Activated T-helper 9 cell treated with anti-CD3 and anti-CD28 coated beads, Interleukin-2, amount 50 U/mL, for 16 hours (primary cell): ENCODE measurements around the gene SND1.

ENCODE experiments used
- DNase-seq: peaks from one replicate; pipeline ENCODE4 v3.0.0-alpha.2; 2020; ENCODE audit warnings: low read depth

The SND1 gene

DNA sequence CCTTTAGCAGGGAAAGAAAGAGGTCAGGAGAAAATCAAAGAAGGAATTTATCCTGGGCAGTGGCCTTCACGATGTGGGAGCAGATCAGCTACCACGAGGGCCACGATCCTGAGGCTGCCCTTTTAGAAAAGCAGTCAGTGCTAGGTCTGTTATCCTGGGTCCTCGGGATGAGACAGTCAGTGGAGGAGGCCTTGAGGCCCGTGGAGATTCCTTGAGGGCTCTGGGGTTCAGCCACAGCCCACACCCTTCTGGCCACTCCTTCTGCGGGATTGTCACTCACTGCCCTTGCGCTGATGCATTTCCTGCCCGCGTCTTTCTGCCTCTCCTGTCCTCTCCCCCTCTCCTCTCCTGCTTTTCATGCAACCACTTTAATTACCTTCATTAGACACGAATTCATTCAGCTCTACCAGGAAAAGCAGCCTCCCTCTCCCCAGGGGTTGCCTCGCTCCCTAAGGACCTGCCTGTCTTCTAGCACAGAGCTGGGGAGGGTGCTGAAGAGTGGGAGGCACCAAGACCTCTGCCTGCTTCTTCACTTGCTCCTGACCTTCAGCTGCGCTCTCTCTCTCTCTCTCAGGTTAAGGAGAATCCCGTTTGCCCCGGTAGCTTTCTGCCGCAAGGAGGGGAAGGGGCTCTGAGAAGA lies 421.8 kb downstream of the SND1 start:
- DNase-seq = no peak

DNA sequence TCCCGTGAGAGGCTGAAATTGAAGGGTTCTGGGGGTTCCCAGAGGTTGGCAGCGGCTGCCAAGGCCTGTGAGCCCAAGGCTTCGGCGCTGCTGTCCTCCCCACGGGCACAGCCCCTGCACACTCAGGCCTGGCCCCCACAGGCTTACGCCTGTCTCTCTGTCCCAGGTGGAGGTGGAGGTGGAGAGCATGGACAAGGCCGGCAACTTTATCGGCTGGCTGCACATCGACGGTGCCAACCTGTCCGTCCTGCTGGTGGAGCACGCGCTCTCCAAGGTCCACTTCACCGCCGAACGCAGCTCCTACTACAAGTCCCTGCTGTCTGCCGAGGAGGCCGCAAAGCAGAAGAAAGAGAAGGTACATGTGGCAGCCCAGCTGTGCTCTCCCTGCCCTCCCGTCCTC lies 422.3 kb downstream of the SND1 start:
- DNase-seq = no peak

DNA sequence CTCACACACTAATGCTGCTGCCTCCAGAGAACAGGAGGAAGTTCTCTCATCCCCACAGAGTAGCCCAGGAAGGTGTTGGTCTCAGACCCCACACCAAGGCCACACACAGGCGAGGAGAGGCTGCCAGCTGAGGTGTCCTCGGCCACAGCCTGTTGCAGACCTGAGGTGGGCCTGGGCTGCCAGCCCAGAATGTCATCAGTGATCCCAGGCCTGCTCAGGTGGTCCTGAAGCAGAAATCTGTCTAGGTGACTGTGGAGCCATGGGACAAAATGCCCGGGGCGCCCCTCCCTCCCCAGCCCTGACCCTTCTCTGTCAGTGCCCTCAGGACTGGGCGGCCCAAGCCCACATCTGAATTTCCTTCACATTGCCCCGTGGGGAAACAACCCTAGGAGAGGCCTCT lies 422.7 kb downstream of the SND1 start:
- no peak for DNase-seq

DNA sequence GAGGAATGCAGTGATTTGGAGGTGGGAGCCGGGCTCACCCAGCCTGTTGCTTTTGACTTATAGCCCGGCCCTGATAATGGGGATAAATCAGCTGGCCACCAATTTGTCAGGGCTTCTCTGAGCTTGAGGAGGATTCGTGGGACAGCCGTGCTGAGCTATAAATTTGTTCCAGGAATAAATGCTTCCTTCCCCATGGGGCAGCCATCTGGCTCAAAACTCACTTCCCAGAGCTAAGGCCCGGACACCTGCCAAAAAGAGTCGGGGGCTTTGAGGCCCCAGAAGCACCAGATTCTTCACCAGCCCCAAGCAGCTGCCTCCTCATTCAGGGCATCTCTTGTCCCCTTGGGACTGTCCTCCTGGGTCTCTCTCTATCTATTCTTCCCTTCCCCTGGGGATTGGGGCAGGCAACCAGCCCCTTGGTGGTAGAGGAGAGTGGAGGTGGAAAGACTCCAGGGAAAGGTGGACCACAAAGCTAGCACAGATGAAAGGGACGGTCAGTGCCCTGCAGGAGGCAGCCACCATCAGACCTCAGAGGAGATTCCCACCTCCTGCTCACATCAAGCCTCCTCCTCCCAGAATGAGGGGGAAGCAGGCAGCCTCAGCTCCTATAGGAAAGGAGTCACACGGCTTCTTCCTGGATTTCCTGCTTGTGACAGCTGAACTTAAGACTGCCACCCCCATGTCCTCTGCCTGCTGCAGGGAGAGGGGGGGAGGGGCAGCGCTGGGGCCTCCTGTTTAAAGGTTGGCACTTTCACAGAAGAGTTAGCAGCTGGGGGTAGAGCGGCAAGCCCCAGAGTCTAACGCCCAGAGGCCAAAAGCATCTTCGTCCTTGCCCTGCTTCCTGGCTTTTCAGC lies 423.5 kb downstream of the SND1 start:
- no peak for DNase-seq

DNA sequence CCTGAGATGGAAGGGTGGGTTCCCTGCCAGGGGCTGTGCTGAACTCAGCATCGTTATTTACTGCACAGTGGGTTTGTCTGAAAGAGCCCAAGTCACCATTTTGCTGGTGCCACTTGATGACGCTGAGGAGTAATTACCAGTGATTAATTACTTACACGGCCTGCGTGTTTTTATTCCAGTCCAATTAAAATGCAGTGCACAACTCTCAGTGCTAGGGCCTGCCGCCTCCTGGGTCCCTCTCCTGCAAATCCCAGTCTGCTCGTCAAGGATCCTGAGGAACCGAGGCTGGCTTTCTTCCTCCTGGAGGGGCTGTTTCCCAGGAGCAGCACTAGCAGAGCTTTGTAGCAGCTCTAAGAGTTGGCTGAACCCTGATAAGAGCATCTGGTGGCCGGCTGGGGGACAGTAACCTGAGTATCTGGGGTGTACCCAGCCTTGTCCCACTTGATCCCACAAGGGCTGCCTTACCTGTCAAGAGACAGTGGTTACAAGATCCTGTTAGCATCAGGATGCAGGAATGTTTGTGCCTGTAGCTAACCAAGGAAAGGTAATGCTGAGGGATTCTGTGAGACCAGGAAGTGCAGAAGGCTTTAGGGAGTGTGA lies 424.3 kb downstream of the SND1 start:
- no peak for DNase-seq

DNA sequence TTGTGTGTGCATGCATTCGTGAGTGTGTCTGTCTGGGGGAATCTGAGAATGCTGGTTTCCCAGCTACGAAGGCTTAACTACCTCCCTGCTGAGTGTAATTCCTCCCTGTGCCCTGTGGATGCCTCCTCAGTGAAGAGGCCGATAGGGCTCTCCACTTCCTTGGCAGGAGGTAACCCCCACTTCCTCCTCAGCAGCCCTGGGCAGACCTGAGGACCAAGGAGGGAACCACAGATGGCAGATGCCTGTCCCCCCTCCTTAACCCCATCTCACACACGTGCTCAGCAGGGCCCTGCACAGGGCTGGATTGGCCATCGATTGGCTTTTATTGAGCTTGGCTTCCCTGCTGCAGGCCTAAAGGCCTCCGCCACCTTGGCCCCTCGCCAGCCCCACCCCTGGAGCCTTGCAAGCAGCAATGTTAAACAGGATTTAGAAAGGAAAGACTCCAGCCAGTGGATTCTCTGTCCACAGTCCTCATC lies 424.8 kb downstream of the SND1 start:
- no peak for DNase-seq

DNA sequence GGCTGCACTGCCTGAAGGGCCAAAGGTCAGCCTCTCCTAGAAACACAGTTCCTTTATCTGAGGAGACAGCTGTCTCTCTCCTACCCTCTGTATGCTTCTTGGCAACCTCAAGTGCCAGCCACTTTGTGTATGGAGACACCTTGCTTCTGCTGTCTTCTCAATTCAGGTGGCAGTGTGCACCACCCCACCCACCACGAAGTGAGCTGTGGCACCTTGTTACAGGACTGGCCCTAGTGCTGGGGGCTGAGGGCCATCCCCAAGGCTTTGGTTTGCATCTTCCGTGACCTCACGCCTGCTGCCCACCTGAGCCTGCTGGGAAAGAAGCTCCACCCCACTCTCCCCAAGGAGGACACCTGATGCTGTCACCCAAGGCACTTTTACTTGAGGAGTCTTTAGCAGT lies 426.3 kb downstream of the SND1 start:
- DNase-seq = no peak

DNA sequence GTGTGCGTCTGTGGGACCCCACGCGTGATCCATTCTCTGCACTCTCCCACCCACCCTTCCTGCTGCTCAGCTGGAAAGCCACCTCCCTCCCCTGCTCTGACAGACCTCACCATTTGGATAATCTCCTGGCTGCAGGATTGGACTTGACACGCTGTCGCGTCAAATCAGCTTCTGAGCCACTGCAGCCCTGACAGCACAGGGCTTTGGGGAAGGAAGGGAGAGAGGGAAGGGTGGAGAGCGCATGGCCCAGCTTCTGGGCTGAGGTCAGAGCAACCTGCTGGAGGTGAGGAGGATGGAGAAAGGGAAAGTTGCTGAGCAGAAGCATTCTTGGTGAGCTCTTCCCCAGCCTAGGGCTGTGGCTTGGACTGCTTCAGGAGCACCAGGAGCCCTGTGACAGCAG lies 428.2 kb downstream of the SND1 start:
- no peak for DNase-seq

DNA sequence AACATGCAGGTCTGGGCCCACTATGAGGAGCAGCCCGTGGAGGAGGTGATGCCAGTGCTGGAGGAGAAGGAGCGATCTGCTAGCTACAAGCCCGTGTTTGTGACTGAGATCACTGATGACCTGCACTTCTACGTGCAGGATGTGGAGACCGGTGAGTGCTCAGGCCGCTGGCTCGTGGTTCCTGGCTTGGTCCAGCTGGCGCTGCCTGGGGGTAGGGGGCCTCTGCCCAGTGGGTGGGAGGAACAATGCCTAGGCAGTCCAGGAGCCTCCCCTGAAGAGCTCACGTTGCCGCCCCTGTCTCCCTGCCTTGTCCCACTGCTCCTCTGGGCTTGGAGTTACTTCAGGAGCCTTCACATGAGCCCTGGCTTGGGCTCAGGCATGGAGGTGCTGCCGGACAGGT lies 429.4 kb downstream of the SND1 start:
- no peak for DNase-seq

DNA sequence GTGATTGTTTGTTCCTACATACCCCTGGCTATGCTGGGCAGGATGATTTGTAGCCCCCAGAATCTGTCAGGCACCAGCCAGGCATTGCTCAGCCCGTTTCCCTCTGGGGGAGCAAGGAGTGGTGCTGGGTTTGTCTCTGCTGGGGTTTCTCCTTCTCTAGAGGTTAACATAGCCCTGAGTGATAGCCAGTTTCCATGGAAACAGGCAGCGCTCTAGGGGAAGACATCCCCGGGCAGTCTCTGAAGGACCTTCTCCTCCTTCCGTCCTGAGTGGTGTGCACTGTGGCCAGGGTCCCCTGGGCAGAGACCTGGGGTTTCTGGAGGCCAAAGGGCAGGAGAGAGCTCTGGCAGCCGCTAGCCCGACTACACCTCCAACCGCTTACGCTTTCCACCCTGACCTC lies 429.8 kb downstream of the SND1 start:
- no peak for DNase-seq

DNA sequence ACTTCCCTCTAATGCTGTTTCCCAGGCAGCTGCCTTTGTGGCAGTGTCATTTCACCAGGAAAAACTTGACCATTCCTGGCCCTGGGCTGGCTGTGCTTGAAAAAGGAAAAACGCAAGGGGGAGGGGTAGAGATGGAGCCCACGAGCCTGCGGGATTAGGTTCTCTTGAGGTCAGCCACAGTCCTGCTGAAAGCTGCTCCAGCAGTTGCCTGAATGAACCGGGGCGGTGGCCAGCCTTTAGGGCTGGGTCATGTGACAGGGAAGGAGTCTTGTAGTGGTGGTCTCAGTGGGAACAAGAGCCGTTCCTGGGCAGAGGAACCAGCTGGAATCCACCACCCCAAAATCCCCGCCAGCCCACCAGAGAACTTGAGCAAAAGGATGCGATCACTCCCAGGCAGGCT lies 430.4 kb downstream of the SND1 start:
- no peak for DNase-seq

DNA sequence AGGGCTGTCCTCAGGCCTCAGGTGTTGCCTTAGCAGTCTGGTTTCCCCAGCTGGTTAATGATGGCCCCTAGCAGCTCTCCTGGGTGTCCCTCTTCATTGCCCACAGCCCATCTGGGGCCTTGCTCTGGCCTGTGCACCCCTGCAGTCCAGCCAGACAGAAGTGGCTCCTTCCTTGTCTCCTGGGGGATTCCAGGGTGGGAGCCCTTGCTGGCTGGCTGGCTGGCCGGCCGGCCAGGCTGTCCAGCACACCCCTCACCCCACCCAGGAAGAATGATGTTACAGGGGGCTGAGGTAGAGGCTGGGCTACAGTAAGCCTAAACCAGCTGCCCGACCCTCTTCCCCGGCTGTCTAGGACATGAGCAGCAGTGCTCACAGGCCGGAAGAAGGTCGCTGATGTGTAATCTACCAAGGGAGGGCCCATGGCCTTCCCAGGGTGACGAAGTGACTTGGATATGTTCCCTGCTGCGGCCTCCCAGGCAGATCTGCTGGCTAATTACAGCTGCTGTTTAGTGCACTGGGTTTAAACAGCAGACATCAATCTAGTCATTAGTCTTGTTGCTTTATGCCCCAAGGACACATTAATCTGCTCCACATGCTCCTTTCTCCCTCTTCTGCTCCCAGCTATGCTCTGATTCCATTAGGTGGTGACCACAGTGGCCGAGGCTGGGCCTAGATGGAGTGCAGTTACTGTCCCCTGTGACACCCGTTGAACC lies 433.1 kb downstream of the SND1 start:
- no peak for DNase-seq

DNA sequence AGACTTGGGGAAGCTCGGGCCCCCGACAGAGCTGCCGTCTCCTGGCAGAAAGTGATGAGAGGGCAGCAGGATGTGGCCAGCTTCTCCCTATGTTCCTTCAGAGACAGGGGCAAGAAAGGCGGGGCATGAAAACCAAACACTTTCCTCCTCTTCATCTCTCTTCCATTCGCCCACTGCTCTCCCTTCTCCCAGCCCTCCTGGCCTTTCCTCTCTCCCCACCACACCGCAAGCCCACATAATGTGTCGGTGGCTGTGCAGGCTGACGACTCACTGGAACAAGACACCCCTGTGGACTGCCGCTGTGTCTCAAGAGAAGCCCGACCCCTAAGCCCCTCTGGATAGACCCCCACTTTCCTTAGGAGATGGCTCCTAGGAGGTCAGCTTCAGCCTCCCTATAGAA lies 438.5 kb downstream of the SND1 start:
- DNase-seq = no peak

DNA sequence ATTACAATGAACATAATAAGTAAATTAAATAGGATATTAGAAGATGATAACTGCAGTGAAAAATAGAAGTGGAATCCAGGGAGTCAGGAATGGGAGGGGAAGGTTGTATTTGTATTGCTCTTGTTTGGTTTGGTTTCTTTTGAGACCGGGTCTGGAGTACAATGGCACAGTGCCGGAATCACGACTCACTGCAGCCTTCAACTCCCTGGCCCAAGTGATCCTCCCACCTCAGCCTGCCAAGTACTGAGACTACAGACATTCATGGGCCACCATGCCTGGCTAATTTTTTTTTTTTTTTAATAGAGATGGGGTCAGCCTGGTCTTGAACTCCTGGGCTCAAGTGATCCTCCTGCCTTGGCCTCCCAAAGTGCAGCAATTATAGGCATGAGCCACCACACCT lies 439.1 kb downstream of the SND1 start:
- DNase-seq = no peak

DNA sequence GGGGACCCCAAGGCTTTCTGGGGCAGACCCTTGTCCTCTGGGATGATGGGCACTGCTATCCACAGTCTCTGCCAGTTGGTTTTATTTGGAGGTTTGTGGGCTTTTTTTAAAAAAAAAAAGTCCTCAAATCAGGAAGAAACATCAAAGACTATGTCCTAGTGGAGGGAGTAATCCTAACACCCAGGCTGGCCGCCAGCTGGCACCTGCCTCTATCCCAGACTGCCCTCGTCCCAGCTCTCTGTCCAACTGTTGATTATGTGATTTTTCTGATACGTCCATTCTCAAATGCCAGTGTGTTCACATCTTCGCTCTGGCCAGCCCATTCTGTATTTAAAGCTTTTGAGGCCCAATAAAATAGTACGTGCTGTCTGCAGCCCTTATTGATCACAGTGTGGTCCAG lies 440.2 kb downstream of the SND1 start:
- DNase-seq = no peak

DNA sequence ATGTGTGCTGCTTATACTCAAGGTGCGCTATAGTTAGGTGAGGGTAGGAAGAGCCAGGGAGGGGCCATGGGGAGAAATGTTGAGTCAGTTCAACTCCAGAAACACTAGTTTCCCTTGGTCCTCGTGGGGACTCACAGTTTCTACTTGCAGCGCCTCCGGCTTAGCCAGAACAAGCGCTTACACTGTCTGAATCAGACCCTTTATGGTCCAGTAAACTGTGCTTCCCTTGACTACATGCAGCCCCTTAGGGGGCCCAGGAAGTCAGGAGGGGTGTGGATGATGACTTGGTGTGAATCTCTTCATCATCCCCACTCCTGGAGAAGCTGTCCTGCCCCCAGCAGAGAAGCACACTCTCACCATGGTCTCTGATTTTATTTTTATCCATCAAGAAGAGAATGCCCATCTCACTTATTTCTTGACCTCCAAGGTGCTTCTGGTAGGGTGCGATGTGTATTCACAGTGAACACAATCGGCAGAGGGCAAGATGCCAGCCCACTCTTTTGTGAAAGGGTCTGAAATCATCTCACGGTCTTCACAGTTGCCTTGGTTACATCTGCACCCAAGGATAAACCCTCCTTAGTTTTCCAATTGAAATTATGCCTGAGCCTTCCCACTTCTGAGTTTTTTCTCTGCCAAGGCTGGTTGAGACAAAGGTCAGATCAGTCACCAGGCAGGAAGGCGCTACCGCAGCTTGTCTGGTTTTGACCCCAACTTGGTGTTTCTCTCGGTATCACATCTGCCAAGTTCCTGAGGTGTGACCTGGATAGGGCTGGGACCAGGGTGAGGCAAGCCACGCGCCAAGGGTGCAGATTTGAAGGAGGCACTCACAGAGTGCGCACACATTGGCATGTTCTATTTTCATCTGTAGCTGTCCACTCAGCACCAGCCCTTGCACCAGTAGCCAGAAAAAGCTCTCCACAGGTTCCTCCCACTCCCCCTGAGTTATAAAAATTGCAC lies 441.9 kb downstream of the SND1 start:
- no peak for DNase-seq

DNA sequence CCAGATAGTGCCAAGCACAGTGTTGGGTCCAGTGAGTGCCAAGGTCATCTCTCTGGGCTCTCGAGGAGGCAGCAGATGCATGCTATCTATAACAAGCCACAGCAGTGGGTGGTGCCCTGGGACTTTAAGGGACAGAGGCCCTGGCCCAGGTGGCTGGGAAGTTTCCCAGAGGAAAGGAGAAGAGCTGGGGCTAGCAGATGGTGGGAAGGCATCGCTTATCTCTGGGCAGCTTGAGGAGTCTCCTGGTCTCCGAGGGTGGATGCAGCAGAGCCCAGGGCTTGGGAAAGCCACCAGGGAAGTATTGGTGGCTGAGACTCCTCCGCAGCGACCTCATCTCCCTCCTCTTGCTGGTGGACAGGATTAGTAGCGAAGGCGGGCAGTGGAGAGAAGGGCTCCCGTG lies 442.7 kb downstream of the SND1 start:
- DNase-seq = no peak

DNA sequence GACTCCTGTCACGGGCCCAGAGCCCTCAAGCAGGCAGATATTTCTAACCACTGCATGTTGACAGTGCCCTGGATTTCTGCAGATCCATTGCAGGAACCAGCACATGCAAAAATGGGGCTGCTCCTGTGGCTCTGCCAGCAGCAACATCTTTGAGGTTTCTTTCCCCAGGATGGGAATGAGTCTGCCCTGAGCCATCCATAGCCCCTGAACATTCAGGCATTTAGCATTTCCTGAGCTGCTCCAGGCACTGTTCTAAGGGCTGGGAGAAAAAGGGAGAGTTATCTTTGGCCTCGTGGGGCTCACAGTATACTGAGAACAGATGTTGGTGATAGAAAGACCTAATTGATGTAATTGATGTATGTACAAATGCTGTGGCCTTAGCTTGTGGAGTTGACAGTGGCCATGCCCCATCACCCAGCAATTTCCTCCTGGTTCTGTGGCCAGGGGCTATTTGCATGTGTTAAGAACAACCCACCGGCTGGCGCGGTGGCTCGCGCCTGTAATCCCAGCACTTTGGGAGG lies 445.3 kb downstream of the SND1 start:
- no peak for DNase-seq

DNA sequence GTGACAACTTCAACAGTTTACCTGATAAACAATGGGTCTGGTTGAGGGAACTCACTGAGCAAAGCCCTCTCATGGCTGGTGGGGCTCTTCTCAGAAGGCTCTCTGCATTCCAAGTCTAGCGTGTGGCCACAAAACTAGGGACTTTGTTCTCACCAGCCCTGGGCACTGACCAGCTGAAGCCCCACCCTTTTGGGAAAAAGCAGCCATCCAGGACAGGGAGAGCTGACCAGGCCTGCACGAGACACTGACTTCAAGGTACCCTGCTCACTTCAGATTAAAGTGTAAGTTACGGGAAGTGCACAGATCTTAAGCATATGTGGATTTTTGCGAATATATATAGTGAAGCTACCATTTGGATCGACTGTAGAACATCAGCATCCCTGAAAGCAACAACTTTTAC lies 446.6 kb downstream of the SND1 start:
- DNase-seq = no peak

DNA sequence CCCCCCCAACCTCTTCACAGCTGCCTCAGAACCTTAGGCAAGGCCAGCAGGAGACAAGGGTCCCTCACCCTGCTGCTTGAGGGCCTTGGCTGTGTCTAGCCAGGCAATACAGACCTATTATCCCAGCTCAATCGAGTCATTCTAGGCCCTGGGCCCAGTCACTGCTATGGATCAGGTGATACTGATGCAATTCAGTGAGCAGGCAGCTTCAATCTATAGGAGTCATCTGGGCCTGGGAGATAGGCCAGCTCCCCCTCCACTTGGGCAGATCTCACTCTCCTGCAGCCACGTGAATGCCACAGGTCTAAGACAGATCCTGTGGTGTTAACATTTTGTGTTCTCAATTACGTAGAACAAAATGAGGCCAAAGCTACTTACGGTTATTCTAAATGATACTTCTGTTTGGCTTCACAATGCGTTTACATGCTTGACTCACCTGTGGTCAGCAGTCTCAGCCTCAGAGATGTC lies 447.2 kb downstream of the SND1 start:
- no peak for DNase-seq
